ENCODE data around the gene HMGN4. TPM values are rescaled to one million over a fixed set of nuclear protein-coding genes. Genes with fewer than 3 reads are reported as not detected.

Gene HMGN4
- total RNA-seq, 1 experiment from 2014 or later: 73.8 TPM

DNA sequence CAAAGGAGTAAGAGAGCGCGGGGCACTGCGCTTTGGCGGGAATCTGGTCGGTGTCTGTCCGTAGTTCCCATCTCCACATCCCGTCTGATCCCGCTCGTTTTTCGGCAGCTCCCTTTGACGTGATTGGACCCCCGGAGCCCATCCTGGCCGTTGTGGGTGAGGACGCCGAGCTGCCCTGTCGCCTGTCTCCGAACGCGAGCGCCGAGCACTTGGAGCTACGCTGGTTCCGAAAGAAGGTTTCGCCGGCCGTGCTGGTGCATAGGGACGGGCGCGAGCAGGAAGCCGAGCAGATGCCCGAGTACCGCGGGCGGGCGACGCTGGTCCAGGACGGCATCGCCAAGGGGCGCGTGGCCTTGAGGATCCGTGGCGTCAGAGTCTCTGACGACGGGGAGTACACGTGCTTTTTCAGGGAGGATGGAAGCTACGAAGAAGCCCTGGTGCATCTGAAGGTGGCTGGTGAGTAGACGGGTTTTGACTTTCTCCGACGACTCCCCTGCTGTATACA, 36.6 kb upstream of the HMGN4 start:
- Histone ChIP-seq H3K4me2 (ENCODE audit: low read length) (no peak overlapping the region), H3K9ac (ENCODE audit: low read length) (no peak overlapping the region), H3K4me1 (ENCODE audit: control insufficient read depth in 1 of 2, insufficient read depth in 2 of 2, low read length in 2 of 2) (peaks cover 0 to 3% of the 10 kb centered on the region in 2 experiments; a peak in 1 of 4 replicates), H3K36me3 (ENCODE audit: control insufficient read depth in 1 of 2, insufficient read depth in 2 of 2, low read length in 2 of 2) (no peaks in the 10 kb centered on the region), H3K4me3 (replicated peaks in 1 of 2; ENCODE audit: low read depth in 1 of 2, low read length in 2 of 2) (no peak overlapping the region), H3K27me3 (ENCODE audit: insufficient read depth, low read length) (no peaks in the 10 kb centered on the region), H2AFZ (ENCODE audit: low read depth, low read length, poor library complexity, severe bottlenecking) (no peak overlapping the region), H4K20me1 (ENCODE audit: insufficient read depth) (no peaks in the 10 kb centered on the region), H3K9me2 (ENCODE audit: insufficient read depth) (no peaks in the 10 kb centered on the region), H3K79me2 (ENCODE audit: insufficient read depth, low read length) (no peaks in the 10 kb centered on the region), H3K9me3 (ENCODE audit: control insufficient read depth in 1 of 2, insufficient read depth in 1 of 2, low read depth in 1 of 2, low read length in 2 of 2) (no peaks in the 10 kb centered on the region), H3K27ac (ENCODE audit: low read depth, low read length) (no peak overlapping the region)
- TF ChIP-seq JUND (IDR thresholded peaks at IDR 0.05) (no peak), EZH2phosphoT487 (IDR thresholded peaks at IDR 0.05; ENCODE audit: borderline replicate concordance) (no peak), POLR2A (IDR thresholded peaks at IDR 0.05; ENCODE audit: borderline replicate concordance, extremely low read depth, insufficient read depth, insufficient read length) (no peak), EGR1 (IDR thresholded peaks at IDR 0.05; ENCODE audit: low read depth) (no peak), CBX3 (IDR thresholded peaks at IDR 0.05; ENCODE audit: low read depth) (no peak), FOSL1 (IDR thresholded peaks at IDR 0.05; ENCODE audit: low read depth) (no peak), SP1 (IDR thresholded peaks at IDR 0.05; ENCODE audit: low read depth) (no peak), TCF7L2 (IDR thresholded peaks at IDR 0.05; ENCODE audit: borderline replicate concordance, extremely low read depth, insufficient read depth, insufficient read length) (no peak), CEBPB (IDR thresholded peaks at IDR 0.05; ENCODE audit: low read depth) (no peak), RAD21 (IDR thresholded peaks at IDR 0.05; ENCODE audit: low read depth) (no peak), ZNF274 (IDR thresholded peaks at IDR 0.05; ENCODE audit: low read depth, low read length) (no peak), ZFX (IDR thresholded peaks at IDR 0.05) (no peak), POLR2AphosphoS5 (IDR thresholded peaks at IDR 0.05; ENCODE audit: low read depth, low read length) (no peak), YY1 (IDR thresholded peaks at IDR 0.05; ENCODE audit: extremely low read depth, insufficient replicate concordance, low read depth, low read length) (no peak), EZH2 (IDR thresholded peaks at IDR 0.05) (no peak), SRF (IDR thresholded peaks at IDR 0.05; ENCODE audit: low read depth) (no peak)
- TF ChIP-seq, protein P1, sequence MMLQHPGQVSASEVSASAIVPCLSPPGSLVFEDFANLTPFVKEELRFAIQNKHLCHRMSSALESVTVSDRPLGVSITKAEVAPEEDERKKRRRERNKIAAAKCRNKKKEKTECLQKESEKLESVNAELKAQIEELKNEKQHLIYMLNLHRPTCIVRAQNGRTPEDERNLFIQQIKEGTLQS (IDR thresholded peaks at IDR 0.05): no peak
- TF ChIP-seq, protein P2, sequence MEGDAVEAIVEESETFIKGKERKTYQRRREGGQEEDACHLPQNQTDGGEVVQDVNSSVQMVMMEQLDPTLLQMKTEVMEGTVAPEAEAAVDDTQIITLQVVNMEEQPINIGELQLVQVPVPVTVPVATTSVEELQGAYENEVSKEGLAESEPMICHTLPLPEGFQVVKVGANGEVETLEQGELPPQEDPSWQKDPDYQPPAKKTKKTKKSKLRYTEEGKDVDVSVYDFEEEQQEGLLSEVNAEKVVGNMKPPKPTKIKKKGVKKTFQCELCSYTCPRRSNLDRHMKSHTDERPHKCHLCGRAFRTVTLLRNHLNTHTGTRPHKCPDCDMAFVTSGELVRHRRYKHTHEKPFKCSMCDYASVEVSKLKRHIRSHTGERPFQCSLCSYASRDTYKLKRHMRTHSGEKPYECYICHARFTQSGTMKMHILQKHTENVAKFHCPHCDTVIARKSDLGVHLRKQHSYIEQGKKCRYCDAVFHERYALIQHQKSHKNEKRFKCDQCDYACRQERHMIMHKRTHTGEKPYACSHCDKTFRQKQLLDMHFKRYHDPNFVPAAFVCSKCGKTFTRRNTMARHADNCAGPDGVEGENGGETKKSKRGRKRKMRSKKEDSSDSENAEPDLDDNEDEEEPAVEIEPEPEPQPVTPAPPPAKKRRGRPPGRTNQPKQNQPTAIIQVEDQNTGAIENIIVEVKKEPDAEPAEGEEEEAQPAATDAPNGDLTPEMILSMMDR (IDR thresholded peaks at IDR 0.05 in 2 of 3, conservative IDR thresholded peaks at IDR 0.05 in 1 of 3; ENCODE audit: borderline replicate concordance in 1 of 3, insufficient read depth in 1 of 3, low read depth in 2 of 3, low read length in 2 of 3): no peak
- TF ChIP-seq, protein P3, sequence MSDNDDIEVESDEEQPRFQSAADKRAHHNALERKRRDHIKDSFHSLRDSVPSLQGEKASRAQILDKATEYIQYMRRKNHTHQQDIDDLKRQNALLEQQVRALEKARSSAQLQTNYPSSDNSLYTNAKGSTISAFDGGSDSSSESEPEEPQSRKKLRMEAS (IDR thresholded peaks at IDR 0.05): no peak
- TF ChIP-seq, protein P4, sequence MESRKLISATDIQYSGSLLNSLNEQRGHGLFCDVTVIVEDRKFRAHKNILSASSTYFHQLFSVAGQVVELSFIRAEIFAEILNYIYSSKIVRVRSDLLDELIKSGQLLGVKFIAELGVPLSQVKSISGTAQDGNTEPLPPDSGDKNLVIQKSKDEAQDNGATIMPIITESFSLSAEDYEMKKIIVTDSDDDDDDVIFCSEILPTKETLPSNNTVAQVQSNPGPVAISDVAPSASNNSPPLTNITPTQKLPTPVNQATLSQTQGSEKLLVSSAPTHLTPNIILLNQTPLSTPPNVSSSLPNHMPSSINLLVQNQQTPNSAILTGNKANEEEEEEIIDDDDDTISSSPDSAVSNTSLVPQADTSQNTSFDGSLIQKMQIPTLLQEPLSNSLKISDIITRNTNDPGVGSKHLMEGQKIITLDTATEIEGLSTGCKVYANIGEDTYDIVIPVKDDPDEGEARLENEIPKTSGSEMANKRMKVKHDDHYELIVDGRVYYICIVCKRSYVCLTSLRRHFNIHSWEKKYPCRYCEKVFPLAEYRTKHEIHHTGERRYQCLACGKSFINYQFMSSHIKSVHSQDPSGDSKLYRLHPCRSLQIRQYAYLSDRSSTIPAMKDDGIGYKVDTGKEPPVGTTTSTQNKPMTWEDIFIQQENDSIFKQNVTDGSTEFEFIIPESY (IDR thresholded peaks at IDR 0.05; ENCODE audit: extremely low read depth, insufficient replicate concordance, low read length): no peak
- DNase-seq (ENCODE audit: low read depth, low spot score): no peak
- RAD21 ChIA-PET (ENCODE audit: low non-redundant PET in 1 of 2, low total read pairs in 2 of 2, uncharacterized antibody in 2 of 2, unreplicated experiment in 2 of 2): no interaction called here
- no peak for ATAC-seq
- intact Hi-C loops (cut with micrococcal nuclease): no loop called here
- BruUV-seq (replicated peaks): no TSS peak
- POLR2A ChIA-PET: no interaction called here
- CTCF ChIA-PET: no interaction called here

Measured in HCT116 (cell line).